A549 (cell line): ENCODE measurements around the gene ZIC4. TPM values are rescaled to one million over a fixed set of nuclear protein-coding genes. Genes with fewer than 3 reads are reported as not detected.

Experiments used
- ATAC-seq, 2 experiments: fragments of 200-7000 bp in 1 of 2; fragments of >200 bp in 1 of 2; cut with Nextera tagmentation in 1 of 2; cut with Tn5 transposase in 1 of 2; 3 replicates each; pipeline versions ENCODE4 v1.8.0 to v1.9.1; 2018 to 2020; ENCODE audit warnings: mild to moderate bottlenecking in 1 of 2, moderate library complexity in 1 of 2
- CTCF ChIA-PET: fragments of 300-600 bp; sonication (Branson Sonifier 250); formaldehyde crosslinking; extraction: SDS; loops from one replicate; lab custom pipeline; 2021; ENCODE audit warnings: antibody characterized with exemption, inconsistent platforms; lab: Yijun Ruan, JAX
- POLR2A ChIA-PET: fragments of 350-600 bp; formaldehyde crosslinking; extraction: SDS; loops from one replicate; lab custom pipeline; 2021; ENCODE audit warnings: antibody characterized with exemption, inconsistent platforms; lab: Yijun Ruan, JAX
- DNase-seq, 2 experiments: peaks; one replicate each; pipeline versions ENCODE4 v3.0.0 to v3.0.0-alpha.2; 2011 to 2016; ENCODE audit warnings: low read depth in 1 of 2, low spot score in 1 of 2
- FAIRE-seq: peaks from 2 replicates; lab custom pipeline; 2011; peaks lifted over from hg19 to GRCh38; lab: Jason Lieb, UNC
- H3K27ac ChIP-seq, 2 experiments: fragments of >200 bp; sonication (Bioruptor Twin); formaldehyde crosslinking; 3 replicates each; pipeline ENCODE4 v1.5.1; 2016 to 2017
- H3K4me1 ChIP-seq: fragments of >200 bp; sonication (Bioruptor Twin); formaldehyde crosslinking; 3 replicates; pipeline ENCODE4 v1.6.1; 2016
- H3K4me2 ChIP-seq: fragments of >200 bp; sonication (Bioruptor Twin); formaldehyde crosslinking; 3 replicates; pipeline ENCODE4 v1.6.1; 2016
- H3K4me3 ChIP-seq: fragments of >200 bp; sonication (Bioruptor Twin); formaldehyde crosslinking; 3 replicates; pipeline ENCODE4 v1.5.1; 2016
- H3K9me3 ChIP-seq: fragments of >200 bp; sonication (Bioruptor Twin); formaldehyde crosslinking; 3 replicates; pipeline ENCODE4 v1.6.1; 2016
- CBX2 ChIP-seq: fragments of 200-600 bp; sonication (generic); IDR thresholded peaks from 2 replicates; pipeline ENCODE4 v1.6.1; 2016; ENCODE audit warnings: low read depth, mild to moderate bottlenecking, borderline replicate concordance
- CEBPB ChIP-seq, 2 experiments: fragments of >200 bp in 1 of 2; sonication (Bioruptor Twin) in 1 of 2; formaldehyde crosslinking in 1 of 2; IDR thresholded peaks; 2 replicates each; pipeline ENCODE4 v1.6.1; 2012 to 2016
- EHF ChIP-seq: fragments of 250-450 bp; sonication (Bioruptor Pico); IDR thresholded peaks from 2 replicates; pipeline ENCODE4 v1.5.0; 2020; ENCODE audit warnings: mild to moderate bottlenecking
- ESRRA ChIP-seq: fragments of 150-350 bp; IDR thresholded peaks from 2 replicates; pipeline ENCODE4 v1.6.1; 2014; ENCODE audit warnings: mild to moderate bottlenecking, low read length, borderline replicate concordance
- FOSL2 ChIP-seq, 2 experiments: fragments of 450-650 bp in 1 of 2; fragments of >200 bp in 1 of 2; sonication (Bioruptor Twin) in 1 of 2; formaldehyde crosslinking; IDR thresholded peaks; 2 replicates each; pipeline versions ENCODE4 v1.5.0 to v1.6.1; 2016 to 2020; ENCODE audit warnings: mild to moderate bottlenecking in 1 of 2, moderate library complexity in 1 of 2
- GATA3 ChIP-seq: IDR thresholded peaks from 2 replicates; pipeline ENCODE4 v1.6.1; 2012; ENCODE audit warnings: borderline replicate concordance
- HEYL ChIP-seq: fragments of 250-450 bp; sonication (Bioruptor Pico); IDR thresholded peaks from 2 replicates; pipeline ENCODE4 v1.8.0; 2021; ENCODE audit warnings: mild to moderate bottlenecking, moderate library complexity
- HOXB13 ChIP-seq: fragments of 250-450 bp; sonication (Bioruptor Pico); IDR thresholded peaks from 2 replicates; pipeline ENCODE4 v1.5.0; 2020; ENCODE audit warnings: low read depth, mild to moderate bottlenecking, moderate library complexity
- JUN ChIP-seq, 2 experiments: fragments of >200 bp; sonication (Bioruptor Twin); formaldehyde crosslinking; IDR thresholded peaks; 2 replicates in 1 of 2; 3 replicates in 1 of 2; pipeline ENCODE4 v1.6.1; 2016 to 2017
- JUNB ChIP-seq: fragments of >200 bp; sonication (Bioruptor Twin); formaldehyde crosslinking; IDR thresholded peaks from 2 replicates; pipeline ENCODE4 v1.6.1; 2016
- NPAS2 ChIP-seq: fragments of 250-450 bp; sonication (Bioruptor Pico); IDR thresholded peaks from 2 replicates; pipeline ENCODE4 v1.8.0; 2022; ENCODE audit warnings: mild to moderate bottlenecking, moderate library complexity, borderline replicate concordance
- NR3C1 ChIP-seq: fragments of >200 bp; sonication (Bioruptor Twin); formaldehyde crosslinking; IDR thresholded peaks from 3 replicates; pipeline ENCODE4 v1.6.1; 2017
- POLR2A ChIP-seq: IDR thresholded peaks from 2 replicates; pipeline ENCODE4 v1.6.1; 2012; ENCODE audit warnings: mild to moderate bottlenecking, low read length
- RAD21 ChIP-seq, 2 experiments: fragments of >200 bp in 1 of 2; sonication (Bioruptor Twin) in 1 of 2; formaldehyde crosslinking in 1 of 2; IDR thresholded peaks in 1 of 2; conservative IDR thresholded peaks in 1 of 2; 2 replicates in 1 of 2; 3 replicates in 1 of 2; pipeline ENCODE4 v1.6.1; 2012 to 2018; ENCODE audit warnings: inconsistent platforms in 1 of 2
- RARB ChIP-seq: fragments of 250-450 bp; sonication (Bioruptor Pico); IDR thresholded peaks from 2 replicates; pipeline ENCODE4 v1.8.0; 2021; ENCODE audit warnings: mild to moderate bottlenecking, moderate library complexity
- RFX5 ChIP-seq: fragments of 450-650 bp; IDR thresholded peaks from 2 replicates; pipeline ENCODE4 v1.7.1; 2014; ENCODE audit warnings: antibody characterized with exemption, mild to moderate bottlenecking, moderate library complexity
- RNF2 ChIP-seq: fragments of 200-600 bp; sonication (generic); IDR thresholded peaks from 2 replicates; pipeline ENCODE4 v1.6.1; 2016; ENCODE audit warnings: low read depth, mild to moderate bottlenecking, antibody characterized with exemption, moderate library complexity, borderline replicate concordance
- TP53 ChIP-seq: fragments of 250-450 bp; sonication (Bioruptor Pico); IDR thresholded peaks from 2 replicates; pipeline ENCODE4 v1.5.0; 2021; ENCODE audit warnings: mild to moderate bottlenecking, moderate library complexity
- ZC3H11A ChIP-seq: fragments of 450-650 bp; IDR thresholded peaks from 2 replicates; pipeline ENCODE4 v1.6.1; 2014; ENCODE audit warnings: antibody characterized with exemption, mild to moderate bottlenecking
- ZSCAN20 ChIP-seq: fragments of 250-450 bp; sonication (Bioruptor Pico); IDR thresholded peaks from 2 replicates; pipeline ENCODE4 v1.8.0; 2022; ENCODE audit warnings: mild to moderate bottlenecking, moderate library complexity
- WGBS: methylation state at CpG from one replicate; pipeline ENCODE4 v1.1.6; 2017; ENCODE audit errors: missing lambda C conversion rate; 5-methylcytosine and 5-hydroxymethylcytosine counted together
- polyA plus RNA-seq, 4 experiments: library from polyadenylated mRNA; depleted of rRNA in 3 of 4; stranded (reverse); fragments of >200 nt; fragmentation: RNase III in 1 of 4; extraction: RNeasy Plus Mini Kit Qiagen cat#74134 plus additional on column Dnase treatment in 1 of 4; gene quantifications; 2 replicates in 3 of 4; 3 replicates in 1 of 4; pipeline ENCODE4 v1.2.3, GENCODE V29; 2011 to 2017
- TF ChIP-seq, protein P1 (sequence below): fragments of >200 bp; sonication (Bioruptor Twin); formaldehyde crosslinking; IDR thresholded peaks from 3 replicates; pipeline ENCODE4 v1.5.1; 2016
- TF ChIP-seq, protein P2 (sequence below): fragments of 450-650 bp; IDR thresholded peaks from 2 replicates; pipeline ENCODE4 v1.6.1; 2014; ENCODE audit warnings: antibody characterized with exemption
- TF ChIP-seq, protein P3 (sequence below): IDR thresholded peaks from 2 replicates; pipeline ENCODE4 v1.6.1; 2012

The ZIC4 gene
- polyA plus RNA-seq, 2 of the 4 experiments (the other 2 are of a cell fraction): not detected

DNA sequence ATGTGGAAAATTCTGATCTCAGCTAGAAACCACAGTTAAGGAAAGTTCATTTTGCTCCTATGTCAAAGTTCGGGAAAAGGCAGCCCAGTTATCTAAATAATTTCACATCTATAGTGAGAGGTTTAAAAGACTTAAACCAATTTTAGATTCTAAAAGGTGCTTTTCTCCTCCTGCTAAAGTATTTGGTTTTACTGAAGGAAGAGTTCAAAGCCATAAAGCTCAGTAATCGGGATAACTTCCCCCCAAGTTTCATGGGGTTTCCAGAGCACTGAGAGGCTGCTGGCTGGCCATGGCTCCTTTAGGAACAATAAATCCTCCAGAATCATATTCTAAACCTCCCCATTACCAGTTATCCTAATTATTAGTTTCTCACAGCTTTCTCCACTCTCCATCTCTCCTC lies 38.2 kb downstream of the ZIC4 start:
- no peak for DNase-seq
- no peak for FAIRE-seq
- ATAC-seq: no peak
- Histone ChIP-seq H3K9me3 (0 out of 3 replicates have a peak, but pooled peaks cover 4% of the 10 kb centered on the region), H3K4me3 (no peak overlapping the region), H3K4me2 (no peak overlapping the region), H3K4me1 (no peaks in the 10 kb centered on the region), H3K27ac (no peak overlapping the region)
- WGBS: 2% methylated on average over 2 of the region's 2 CpGs
- TF ChIP-seq CBX2: no peak
- TF ChIP-seq RNF2: 0 out of 2 replicates have a peak, but pooled peaks have one; percentile 24
- ChIA-PET CTCF (no interaction called here), POLR2A (no interaction called here)

DNA sequence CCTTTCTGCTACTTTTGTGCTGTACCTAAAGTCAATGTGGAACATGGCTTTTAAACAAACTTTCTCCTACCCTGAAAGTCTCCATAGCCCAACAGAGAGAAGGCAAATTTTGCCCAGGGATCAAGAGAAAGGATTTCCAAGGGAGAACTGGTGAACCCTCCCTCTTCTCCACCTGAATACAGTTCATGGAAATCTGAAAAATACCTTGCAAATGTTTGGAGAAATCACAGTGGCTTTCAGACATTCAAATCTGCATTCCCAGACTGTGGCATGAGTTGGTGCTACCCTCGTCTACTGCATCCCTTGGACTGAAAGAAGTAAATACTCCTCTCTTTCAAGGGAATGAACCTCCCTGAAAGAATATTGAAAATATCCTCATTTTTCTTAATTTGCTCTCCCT lies 38.7 kb downstream of the ZIC4 start:
- Histone ChIP-seq H3K4me2 (no peak overlapping the region), H3K9me3 (0 out of 3 replicates have a peak, but pooled peaks cover 4% of the 10 kb centered on the region), H3K27ac (no peak overlapping the region), H3K4me3 (no peak overlapping the region), H3K4me1 (no peaks in the 10 kb centered on the region)
- no peak for DNase-seq
- ATAC-seq: no peak
- FAIRE-seq: no peak
- ChIA-PET POLR2A (no interaction called here), CTCF (no interaction called here)
- TF ChIP-seq ZSCAN20 (no peak), NPAS2 (no peak), CEBPB (IDR thresholded peaks at IDR 0.05) (no peak)
- TF ChIP-seq, all 56 proteins: peak for 0
- WGBS: 0% methylated on average over 1 of the region's 1 CpG

DNA sequence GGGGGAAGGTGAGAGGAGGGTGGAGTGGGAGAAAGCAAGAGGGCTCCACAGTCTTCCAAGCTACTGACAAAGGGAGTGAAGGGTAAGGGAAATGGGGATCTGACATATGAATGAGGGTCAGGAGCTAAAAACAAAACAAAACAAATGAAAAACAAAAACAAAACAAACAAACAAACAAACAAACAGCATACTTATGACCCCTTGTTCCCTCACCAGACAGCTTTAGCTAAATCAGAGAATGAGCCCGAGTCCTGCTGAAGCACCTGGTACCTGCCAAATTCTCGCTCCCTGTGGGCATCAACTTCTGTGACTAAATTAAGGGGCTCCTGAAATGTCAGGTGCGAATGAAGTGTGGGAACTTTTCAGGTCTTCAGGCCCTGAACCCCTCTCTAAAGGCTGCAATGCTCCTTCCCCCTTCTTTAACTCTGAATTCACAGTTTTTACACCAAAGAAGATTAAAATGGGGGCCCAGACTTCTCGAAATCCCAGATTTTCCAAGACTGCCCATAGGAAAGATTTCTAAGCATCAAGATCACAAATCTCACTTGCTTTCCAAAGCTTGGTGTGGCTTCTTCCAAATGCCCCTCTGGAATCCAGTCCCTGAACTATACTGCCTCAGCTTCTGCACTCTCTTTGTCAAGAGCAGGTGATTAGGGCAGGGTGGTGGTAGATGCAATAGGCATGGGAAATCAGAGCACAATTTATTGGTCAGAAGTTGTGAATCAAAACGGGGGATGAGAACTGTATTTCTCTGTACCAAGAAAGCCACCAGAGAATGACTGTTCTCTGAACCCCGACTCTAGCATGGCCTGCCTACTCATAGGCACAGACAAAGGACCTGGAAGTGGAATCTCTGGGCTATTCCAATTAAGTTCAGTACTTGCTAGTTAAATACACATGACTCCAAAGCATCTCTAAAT lies 40.9 kb downstream of the ZIC4 start:
- TF ChIP-seq HOXB13 (CRISPR knock-in tag): no peak
- no peak for TF ChIP-seq ZC3H11A
- no peak for TF ChIP-seq TP53 (CRISPR knock-in tag)
- no peak for TF ChIP-seq JUNB
- no peak for TF ChIP-seq RFX5
- no peak for TF ChIP-seq EHF
- TF ChIP-seq, protein P1, sequence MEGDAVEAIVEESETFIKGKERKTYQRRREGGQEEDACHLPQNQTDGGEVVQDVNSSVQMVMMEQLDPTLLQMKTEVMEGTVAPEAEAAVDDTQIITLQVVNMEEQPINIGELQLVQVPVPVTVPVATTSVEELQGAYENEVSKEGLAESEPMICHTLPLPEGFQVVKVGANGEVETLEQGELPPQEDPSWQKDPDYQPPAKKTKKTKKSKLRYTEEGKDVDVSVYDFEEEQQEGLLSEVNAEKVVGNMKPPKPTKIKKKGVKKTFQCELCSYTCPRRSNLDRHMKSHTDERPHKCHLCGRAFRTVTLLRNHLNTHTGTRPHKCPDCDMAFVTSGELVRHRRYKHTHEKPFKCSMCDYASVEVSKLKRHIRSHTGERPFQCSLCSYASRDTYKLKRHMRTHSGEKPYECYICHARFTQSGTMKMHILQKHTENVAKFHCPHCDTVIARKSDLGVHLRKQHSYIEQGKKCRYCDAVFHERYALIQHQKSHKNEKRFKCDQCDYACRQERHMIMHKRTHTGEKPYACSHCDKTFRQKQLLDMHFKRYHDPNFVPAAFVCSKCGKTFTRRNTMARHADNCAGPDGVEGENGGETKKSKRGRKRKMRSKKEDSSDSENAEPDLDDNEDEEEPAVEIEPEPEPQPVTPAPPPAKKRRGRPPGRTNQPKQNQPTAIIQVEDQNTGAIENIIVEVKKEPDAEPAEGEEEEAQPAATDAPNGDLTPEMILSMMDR: no peak
- TF ChIP-seq RAD21 (conservative IDR thresholded peaks at IDR 0.05 in 1 of 2, IDR thresholded peaks at IDR 0.05 in 1 of 2): no peak
- no peak for TF ChIP-seq FOSL2 (IDR thresholded peaks at IDR 0.05)
- TF ChIP-seq FOSL2 (CRISPR knock-in tag; IDR thresholded peaks at IDR 0.05): no peak
- no peak for TF ChIP-seq NR3C1
- TF ChIP-seq, protein P2, sequence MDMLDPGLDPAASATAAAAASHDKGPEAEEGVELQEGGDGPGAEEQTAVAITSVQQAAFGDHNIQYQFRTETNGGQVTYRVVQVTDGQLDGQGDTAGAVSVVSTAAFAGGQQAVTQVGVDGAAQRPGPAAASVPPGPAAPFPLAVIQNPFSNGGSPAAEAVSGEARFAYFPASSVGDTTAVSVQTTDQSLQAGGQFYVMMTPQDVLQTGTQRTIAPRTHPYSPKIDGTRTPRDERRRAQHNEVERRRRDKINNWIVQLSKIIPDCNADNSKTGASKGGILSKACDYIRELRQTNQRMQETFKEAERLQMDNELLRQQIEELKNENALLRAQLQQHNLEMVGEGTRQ: no peak
- TF ChIP-seq POLR2A: no peak
- TF ChIP-seq CBX2: no peak
- TF ChIP-seq HEYL (CRISPR knock-in tag): no peak
- TF ChIP-seq, protein P3, sequence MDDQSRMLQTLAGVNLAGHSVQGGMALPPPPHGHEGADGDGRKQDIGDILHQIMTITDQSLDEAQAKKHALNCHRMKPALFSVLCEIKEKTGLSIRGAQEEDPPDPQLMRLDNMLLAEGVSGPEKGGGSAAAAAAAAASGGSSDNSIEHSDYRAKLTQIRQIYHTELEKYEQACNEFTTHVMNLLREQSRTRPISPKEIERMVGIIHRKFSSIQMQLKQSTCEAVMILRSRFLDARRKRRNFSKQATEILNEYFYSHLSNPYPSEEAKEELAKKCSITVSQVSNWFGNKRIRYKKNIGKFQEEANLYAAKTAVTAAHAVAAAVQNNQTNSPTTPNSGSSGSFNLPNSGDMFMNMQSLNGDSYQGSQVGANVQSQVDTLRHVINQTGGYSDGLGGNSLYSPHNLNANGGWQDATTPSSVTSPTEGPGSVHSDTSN: no peak
- TF ChIP-seq JUN (IDR thresholded peaks at IDR 0.05): no peak
- TF ChIP-seq ESRRA: no peak
- TF ChIP-seq RARB (CRISPR knock-in tag): no peak
- no peak for TF ChIP-seq GATA3
- Histone ChIP-seq H3K4me2 (no peak overlapping the region), H3K4me1 (no peaks in the 10 kb centered on the region), H3K9me3 (0 out of 3 replicates have a peak, but pooled peaks cover 4% of the 10 kb centered on the region), H3K27ac (no peak overlapping the region), H3K4me3 (no peak overlapping the region)
- POLR2A ChIA-PET: no interaction called here
- ATAC-seq: no peak
- no peak for DNase-seq
- CTCF ChIA-PET: no interaction called here
- 6% methylated on average over 6 of the region's 6 CpGs for WGBS
- FAIRE-seq: no peak
